ES-I3 (cell line): Measurements from ENCODE around the gene FSTL4.
"Not testable (repeated sequence)": the region's sequence is repeated elsewhere in the genome, so short reads cannot be mapped to it uniquely, and the experiment has no call there.

ENCODE experiments used
- H3K36me3 ChIP-seq: 2 replicates; pipeline ENCODE4 v1.6.1; 2013; ENCODE audit warnings: mild to moderate bottlenecking, low read length, control low read depth, moderate library complexity; ENCODE audit not compliant: insufficient read depth
- H3K4me1 ChIP-seq: 2 replicates; pipeline ENCODE4 v1.6.1; 2013; ENCODE audit warnings: mild to moderate bottlenecking, control low read depth, low read length; ENCODE audit not compliant: insufficient read depth
- H3K9ac ChIP-seq: 2 replicates; pipeline ENCODE4 v1.6.1; 2013; ENCODE audit warnings: low read depth, mild to moderate bottlenecking, low read length, moderate library complexity
- H3K9me3 ChIP-seq: 2 replicates; pipeline ENCODE4 v1.6.1; 2013; ENCODE audit warnings: mild to moderate bottlenecking, low read length, moderate library complexity; ENCODE audit not compliant: control insufficient read depth, insufficient read depth

The FSTL4 gene

DNA sequence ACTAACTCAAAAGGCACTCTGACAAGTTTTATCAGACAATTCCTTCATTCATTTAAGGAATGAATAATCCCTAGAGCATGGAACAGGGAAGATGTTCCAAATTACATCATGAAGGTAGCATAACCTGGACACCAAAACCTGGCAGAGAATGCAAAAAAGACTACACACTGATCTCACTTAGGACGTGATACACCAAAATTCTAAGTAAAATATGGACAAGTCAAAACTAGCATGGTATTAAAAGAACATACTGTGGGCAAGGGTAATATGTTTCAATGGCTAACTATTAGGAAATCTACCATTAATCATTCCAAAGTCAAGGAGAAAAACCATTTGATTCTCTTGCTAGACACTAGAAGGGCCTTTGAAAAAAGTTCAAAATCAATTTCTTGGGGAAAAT, 384.0 kb downstream of the FSTL4 start:
- H3K9ac ChIP-seq: no peak overlapping the region
- H3K4me1 ChIP-seq: no peaks in the 10 kb centered on the region
- H3K9me3 ChIP-seq: no peaks in the 10 kb centered on the region
- no peaks in the 10 kb centered on the region for H3K36me3 ChIP-seq

DNA sequence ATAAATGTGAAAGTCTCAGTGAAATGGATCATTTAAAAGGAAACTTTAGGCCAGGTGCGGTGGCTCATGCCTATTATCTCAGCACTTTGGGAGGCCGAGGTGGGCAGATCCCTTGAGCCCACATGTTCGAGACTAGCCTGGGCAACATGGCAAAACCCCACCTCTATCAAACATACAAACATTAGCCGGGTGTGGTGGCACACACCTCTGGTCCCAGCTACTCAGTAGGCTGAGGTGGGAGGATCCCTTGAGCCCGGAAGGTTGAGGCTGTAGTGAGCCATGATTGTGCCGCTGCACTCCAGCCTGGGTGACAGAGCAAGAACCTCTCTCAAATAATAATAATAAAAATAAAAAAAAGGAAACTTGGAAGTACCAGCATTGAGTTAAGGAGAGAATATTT, 384.4 kb downstream of the FSTL4 start:
- H3K9ac ChIP-seq: no peak overlapping the region
- no peaks in the 10 kb centered on the region for H3K9me3 ChIP-seq
- no peaks in the 10 kb centered on the region for H3K4me1 ChIP-seq
- no peaks in the 10 kb centered on the region for H3K36me3 ChIP-seq

DNA sequence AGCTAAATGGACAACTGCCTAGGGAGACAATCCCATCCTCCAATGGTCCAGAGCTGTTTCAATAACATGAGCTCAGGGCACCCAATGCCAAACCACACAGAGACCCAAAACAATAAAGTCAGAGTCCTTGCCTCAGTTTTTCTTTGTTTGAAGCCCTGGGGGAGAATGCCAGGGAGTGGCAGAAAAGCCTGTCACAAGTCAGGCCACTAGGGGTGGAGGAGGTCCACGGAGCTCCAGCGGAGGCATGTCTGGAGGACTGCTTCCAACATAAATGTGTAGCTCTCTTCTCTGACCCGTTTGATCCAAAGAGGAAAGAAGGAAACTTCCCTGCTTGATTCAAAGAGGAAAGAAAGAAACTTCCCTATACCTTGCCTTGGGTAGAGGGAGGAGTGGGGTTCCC, 385.3 kb downstream of the FSTL4 start:
- Histone ChIP-seq H3K9ac (no peak overlapping the region), H3K36me3 (no peaks in the 10 kb centered on the region), H3K4me1 (no peaks in the 10 kb centered on the region), H3K9me3 (no peaks in the 10 kb centered on the region)

DNA sequence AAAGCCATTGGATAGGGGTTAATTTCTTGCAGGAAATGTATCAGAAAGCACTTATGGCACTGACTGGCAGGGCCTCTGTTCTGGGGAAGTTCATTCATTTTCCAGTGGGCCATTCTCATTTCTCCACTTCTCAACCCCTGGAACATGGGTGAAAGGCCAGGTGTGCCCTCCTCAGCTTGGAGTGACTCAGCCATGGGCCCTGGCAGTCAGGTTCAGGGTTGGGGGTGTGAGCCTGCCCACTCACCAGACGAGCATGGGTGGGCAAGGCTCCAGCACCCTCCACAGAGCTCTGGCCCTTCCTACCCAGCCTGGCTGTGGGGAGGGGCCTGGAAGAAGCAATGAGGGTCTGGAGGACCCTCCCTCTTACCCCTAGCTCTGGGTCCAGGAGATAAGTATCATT, 386.2 kb downstream of the FSTL4 start:
- no peaks in the 10 kb centered on the region for H3K4me1 ChIP-seq
- H3K9ac ChIP-seq: no peak overlapping the region
- H3K9me3 ChIP-seq: no peaks in the 10 kb centered on the region
- no peaks in the 10 kb centered on the region for H3K36me3 ChIP-seq

DNA sequence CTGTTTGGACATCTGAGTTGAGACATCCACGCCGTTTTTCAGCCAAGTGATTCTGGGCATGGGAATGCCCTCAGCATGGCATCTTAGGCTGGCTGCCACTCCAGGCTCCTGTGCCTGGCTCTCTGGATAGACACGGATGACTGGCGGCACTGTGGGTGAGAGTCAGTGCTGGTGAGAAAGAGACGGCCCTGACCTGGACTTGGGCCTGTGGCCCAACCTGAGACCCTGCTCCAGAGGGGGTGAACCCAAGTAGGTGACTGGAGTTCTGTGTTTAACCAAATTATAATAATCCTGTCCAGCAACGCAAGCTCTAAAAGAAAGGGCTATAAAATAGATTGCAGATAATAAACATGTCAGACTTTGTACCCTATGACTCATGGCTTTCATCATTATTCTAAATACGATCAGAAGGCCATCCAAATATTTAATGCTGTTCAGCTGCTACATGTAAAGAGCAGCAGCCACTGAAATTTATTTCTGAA, 386.6 kb downstream of the FSTL4 start:
- Histone ChIP-seq H3K36me3 (no peaks in the 10 kb centered on the region), H3K9ac (no peak overlapping the region), H3K9me3 (no peaks in the 10 kb centered on the region), H3K4me1 (no peaks in the 10 kb centered on the region)

DNA sequence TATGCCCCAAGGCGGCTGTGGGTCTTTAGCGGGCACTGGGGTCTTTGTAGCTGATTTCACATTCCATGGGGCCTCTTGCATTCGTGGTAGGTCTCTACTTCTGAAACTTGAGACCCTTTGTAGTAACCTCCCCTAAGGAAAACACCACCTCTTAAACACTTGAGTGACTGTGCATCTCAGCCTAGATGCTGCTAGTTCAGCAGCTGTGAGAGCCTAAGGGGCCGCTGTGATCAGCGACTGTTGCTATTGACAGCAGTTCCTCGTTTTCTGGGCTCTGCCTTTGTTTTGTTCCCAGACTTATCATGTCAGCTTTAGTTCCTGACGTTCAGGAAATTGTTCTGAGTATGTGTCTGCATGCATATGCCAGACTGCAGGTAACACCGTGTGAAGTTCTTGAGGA, 389.4 kb downstream of the FSTL4 start:
- H3K4me1 ChIP-seq: no peaks in the 10 kb centered on the region
- no peak overlapping the region for H3K9ac ChIP-seq
- H3K9me3 ChIP-seq: no peaks in the 10 kb centered on the region
- H3K36me3 ChIP-seq: no peaks in the 10 kb centered on the region

DNA sequence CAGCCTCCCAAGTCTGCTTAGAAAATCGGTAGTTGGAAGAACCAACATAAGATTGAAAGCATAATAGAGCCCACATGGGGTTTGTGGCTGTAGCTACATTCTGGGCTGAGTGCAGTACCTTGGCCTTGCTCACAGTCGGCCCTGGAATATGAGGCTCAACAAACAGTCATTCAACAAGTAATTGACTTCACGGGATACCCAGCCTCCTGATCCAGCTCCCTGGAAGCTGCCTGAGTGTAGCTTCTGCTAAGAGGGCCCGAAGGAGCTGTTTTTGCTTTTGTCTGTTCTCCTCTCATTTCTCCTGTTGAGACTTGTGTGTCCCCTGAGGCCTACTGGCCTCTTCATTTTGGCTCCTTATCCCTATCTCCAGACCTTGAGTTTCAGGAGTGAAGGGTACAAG, 389.8 kb downstream of the FSTL4 start:
- no peaks in the 10 kb centered on the region for H3K4me1 ChIP-seq
- H3K36me3 ChIP-seq: no peaks in the 10 kb centered on the region
- H3K9ac ChIP-seq: no peak overlapping the region

DNA sequence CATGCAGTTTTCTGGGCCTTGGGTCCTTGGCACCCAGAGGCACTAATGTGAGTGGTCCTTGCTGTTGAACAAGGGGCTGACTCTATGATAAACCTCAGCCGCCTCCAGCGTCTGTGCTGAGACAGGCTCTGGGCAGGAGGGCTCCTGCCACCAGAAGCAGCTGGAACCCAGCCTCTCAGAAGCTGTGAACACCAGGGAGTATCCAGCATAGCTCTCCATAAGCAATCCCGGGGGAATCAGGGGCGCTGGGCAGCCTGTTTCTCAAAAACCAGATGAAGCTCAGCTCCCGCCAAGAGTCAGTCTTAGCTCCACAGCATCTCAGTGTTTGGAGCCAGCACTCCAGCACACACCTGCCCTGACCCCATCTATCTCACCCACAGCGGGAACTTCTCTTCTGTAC, 390.3 kb downstream of the FSTL4 start:
- H3K4me1 ChIP-seq: no peaks in the 10 kb centered on the region
- no peaks in the 10 kb centered on the region for H3K36me3 ChIP-seq
- H3K9me3 ChIP-seq: no peaks in the 10 kb centered on the region
- no peak overlapping the region for H3K9ac ChIP-seq

More for the DNA sequence above, 389.8 kb downstream of the FSTL4 start:
- no peaks in the 10 kb centered on the region for H3K9me3 ChIP-seq

DNA sequence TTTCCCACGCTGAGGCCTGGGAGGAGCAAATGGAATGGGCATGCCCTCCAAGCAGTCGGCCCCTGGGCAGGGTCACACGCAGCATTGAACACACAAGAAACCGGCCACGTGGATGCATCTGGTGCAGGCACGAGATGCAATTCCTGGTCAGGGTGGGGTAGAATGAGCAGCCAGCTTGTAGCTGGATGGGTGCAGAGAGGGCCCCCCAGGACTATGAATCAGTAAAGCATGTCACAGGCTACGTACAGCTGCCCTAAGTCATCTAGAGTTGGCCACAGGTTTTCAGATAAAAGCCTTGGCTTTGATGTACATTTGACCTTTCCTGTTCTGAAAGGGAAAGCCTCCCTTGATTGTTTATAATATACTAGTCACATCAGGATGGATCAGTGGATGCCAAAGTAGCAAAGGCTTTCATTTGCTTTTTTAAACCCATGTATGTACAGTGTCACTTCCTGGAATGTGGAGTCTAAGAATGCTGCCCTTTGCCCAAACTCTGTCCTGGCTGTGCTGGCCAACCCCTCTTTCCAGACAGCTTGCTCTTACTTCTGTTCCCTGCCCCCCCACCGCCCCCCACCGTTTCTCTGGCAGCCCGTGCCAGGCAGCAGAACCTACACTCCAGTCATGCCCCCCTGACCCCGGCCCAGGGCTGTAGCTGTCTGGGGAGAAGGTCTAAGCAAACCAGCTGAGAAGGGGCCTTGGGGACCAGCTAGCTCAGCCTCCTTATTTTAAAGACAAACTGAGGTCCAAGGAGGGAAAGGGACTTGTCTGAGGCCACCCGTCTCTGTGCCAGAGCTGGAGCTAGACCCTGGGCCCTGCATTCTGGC, 391.3 kb downstream of the FSTL4 start:
- Histone ChIP-seq H3K9me3 (no peaks in the 10 kb centered on the region), H3K4me1 (no peaks in the 10 kb centered on the region), H3K9ac (no peak overlapping the region), H3K36me3 (no peaks in the 10 kb centered on the region)

DNA sequence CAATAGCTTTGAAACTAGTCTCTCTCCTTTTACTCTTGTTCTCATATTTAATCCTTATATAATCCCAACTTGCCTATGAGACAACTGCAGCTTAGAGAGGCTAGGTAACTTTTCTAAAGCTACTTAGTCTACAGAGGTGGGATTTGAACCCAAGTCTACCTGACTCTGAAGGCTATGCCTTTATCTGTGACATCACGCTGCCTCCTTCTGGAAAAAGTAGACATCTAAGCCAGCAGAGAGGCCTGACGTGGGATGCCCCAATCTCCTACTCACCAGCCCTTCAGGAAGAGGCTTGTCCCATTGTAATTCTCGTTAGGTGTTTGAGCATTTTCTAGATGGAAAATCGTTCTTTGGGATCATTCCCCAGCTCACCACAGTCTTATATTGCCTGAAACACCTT, 393.0 kb downstream of the FSTL4 start:
- Histone ChIP-seq H3K36me3 (no peaks in the 10 kb centered on the region), H3K9ac (no peak overlapping the region), H3K9me3 (no peaks in the 10 kb centered on the region), H3K4me1 (no peaks in the 10 kb centered on the region)

DNA sequence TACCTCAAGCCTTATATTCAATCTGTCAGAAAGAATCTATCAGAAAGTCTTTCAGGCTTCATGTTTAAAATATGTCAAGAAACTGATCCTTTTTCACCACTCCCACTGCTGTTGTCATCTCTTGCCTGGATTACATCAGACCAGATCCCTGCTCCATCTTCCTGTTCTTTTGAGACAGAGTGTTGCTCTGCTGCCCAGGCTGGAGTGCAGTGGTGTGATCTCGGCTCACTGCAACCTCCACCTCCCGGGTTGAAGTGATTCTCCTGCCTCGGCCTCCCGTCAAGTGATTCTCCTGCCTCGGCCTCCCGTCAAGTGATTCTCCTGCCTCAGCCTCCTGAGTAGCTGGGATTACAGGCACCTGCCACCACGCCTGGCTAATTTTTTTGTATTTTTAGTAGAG, 396.2 kb downstream of the FSTL4 start:
- H3K4me1 ChIP-seq, H3K9ac ChIP-seq, H3K36me3 ChIP-seq, H3K9me3 ChIP-seq: not testable (repeated sequence)

DNA sequence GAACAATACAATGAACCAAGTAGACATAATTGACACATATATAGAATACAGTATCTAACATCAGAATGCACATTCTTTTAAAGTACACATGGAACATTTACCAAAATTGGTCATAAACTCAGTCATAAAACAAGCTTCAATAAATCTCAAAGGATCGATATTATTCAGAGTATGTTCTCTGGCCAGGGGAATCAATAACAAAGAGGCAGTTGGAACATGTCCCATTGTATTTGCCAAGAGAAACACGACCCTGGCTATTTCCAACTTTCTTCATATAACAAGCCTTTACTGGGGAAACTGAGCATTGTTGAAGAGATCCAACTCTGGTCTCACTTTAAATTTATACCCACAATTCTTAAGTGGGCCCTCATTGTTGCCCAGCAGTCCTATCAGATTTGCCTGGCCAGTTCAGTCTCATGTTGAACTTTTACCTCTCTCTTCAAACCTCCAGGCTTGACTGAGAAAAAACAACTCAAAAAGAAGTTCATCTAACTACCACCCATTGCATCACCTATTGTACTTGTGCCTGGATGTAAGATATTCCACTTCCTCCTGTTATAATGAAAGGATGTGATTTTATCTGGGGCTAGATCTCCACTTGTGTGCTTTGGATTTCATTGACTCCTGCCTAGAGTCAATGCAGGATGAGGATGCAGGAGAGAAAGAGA, 398.1 kb downstream of the FSTL4 start:
- Histone ChIP-seq H3K9me3 (no peaks in the 10 kb centered on the region), H3K9ac (no peak overlapping the region), H3K36me3 (no peaks in the 10 kb centered on the region), H3K4me1 (no peaks in the 10 kb centered on the region)

DNA sequence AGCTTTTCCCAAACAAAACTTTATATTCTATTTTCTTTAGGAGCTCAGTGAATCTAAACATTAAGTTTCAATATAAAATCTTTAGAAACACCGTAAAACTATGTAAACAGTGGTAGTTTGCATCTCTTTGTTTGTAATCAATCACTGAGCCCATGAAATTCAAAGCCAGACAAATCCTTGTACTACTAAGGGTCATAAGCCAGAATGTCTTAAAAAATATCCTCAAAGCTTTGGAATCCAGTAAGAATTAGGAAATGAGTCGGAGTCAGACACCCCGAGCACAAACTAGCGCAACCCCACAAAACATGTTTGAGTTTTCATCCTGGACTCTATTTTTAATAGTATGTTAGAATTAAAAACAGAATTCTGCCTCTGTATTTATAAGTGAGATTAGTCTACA, 406.7 kb downstream of the FSTL4 start:
- H3K9ac ChIP-seq: no peak overlapping the region
- no peaks in the 10 kb centered on the region for H3K9me3 ChIP-seq
- no peaks in the 10 kb centered on the region for H3K36me3 ChIP-seq
- no peaks in the 10 kb centered on the region for H3K4me1 ChIP-seq

DNA sequence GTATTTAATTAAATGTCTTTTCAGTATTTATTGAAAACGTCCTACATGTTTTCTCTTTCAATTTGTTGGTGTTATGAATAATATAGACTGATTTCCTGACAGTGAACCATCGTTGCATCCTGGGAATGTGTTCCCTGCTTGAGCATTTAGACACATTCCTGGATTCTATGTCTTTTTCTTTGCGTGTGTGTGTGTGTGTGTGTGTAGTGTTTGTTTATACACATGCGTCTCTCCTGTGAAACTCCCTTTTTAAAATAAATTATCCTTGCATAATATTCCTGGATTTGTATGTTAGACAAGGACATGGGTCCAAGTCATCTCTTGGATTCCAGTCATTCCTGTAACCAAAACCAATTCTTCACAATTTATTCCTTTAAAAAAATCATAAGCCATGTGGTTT, 407.1 kb downstream of the FSTL4 start:
- Histone ChIP-seq H3K36me3 (no peaks in the 10 kb centered on the region), H3K4me1 (no peaks in the 10 kb centered on the region), H3K9me3 (no peaks in the 10 kb centered on the region), H3K9ac (no peak overlapping the region)
